CD4-positive, alpha-beta T cell treated with Interleukin-17A for 1 hour (primary cell): ENCODE measurements around the gene DIP2A.

ENCODE experiments used
- DNase-seq: peaks from one replicate; pipeline ENCODE4 v3.0.0-alpha.2; 2020

DIP2A gene

DNA sequence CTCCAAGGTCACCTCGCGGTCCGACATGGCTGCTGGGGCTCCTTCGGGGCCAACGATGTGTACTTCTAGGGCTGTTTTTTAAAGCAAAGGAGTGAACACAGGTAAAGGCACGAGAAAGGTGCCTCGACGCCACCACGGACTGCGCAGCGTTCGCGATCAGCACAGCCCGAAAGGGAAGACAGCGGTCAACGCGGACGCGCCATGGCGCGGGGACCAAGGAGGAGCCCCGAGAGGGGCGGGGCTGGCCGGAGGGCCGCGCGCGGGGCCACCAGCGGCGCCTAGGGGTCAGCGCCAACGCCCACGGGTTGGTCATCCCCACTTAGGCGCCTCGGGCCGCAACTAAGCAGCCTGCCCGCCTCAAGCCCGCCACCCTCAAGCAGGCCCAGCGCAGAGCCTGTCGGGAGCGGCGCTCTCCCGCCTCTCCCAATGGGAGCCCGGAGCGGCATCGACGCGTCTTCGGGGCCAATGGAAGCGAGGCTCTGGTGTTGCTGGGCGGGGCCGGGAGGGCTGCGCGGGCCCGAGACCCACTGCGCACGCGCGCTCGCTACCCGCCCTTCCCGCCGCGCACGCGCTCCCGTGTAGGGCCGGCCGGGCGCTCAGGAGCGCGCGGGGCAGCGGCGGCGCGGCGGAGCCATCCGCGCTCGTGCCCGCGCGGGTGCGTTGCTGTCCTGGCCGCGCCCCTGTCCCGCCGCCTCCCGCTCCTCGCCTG is at the start of gene DIP2A:
TSS of gene DIP2A (plus strand) at position 577 of the 709 bp plus-strand sequence. CDS start 241 bp downstream, outside the sequence.
- DNase-seq, result peak; percentile 95

DNA sequence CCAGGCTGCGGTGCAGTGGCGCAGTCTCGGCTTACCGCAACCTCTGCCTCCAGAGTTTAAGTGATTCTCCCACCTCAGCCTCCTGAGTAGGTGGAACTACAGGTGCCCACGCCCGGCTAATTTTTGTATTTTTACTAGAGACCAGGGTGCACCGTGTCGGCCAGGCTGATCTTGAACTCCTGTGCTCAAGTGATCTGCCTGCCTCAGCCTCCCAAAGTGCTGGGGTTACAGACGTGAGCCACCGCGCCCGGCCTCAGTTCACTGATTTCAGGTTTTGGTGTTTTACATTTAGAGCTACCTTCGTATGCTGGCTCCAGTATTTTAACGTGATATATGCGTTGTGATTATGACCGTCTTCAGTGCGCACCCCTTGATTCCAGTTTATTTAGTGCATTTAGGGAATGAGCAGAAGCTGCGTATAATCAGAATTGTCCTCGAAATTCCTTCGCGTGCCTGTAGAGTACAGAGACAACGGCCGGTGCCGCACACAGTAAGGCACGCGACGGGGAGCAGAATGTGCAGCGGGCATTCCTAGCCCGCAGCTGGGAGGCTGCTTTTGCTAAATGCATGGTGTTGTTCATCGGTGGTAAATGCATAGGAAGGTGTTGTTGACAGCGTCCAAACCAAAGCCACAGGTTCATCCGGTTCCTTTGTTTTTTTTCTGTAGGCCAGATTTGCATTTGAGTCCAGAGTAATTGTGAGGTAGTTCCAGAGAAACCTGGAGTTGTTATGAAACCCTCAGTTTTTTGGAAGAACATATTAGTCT is 48.9 kb upstream of the DIP2A start:
- DNase-seq, result no peak

DNA sequence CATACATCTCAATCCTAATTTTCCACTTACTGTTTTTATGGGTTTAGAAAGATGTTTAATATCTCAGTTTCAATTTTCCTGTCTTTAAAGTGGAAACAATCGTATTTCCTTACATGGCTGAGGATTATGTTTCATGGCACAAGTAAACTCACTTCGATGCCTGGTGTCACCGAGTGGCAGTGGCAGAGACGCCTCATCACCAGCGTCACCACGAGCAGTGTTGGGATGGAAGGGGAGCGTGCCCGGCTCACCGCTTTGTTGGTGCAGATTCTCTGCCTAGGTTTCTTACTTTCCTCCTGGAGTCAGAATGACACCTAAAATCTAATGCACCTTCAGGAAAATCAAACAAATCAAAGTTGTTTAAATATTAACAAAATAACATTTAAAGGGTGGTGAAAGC is 48.2 kb upstream of the DIP2A start:
- no peak for DNase-seq

GRCh38 chr21:46411236-46411635 is 47.5 kb upstream of the DIP2A start:
- DNase-seq, result no peak

DNA sequence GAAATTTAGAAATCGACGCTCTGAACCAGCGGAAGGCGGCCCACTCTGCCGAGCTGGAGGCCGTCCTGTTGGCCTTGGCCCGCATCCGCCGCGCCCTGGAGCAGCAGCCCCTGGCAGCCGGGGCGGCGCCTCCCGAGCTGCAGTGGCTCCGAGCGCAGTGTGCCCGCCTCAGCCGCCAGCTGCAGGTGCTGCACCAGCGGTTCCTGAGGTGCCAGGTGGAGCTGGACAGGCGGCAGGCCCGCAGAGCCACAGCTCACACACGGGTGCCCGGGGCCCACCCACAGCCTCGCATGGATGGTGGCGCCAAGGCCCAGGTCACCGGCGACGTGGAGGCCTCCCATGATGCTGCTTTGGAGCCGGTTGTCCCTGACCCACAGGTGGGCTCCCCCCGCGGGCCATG is 47.0 kb upstream of the DIP2A start:
- DNase-seq, result no peak

- no peak for DNase-seq
Observed at GRCh38 chr21:46412521-46413364, 45.9 kb upstream of the DIP2A start.

DNA sequence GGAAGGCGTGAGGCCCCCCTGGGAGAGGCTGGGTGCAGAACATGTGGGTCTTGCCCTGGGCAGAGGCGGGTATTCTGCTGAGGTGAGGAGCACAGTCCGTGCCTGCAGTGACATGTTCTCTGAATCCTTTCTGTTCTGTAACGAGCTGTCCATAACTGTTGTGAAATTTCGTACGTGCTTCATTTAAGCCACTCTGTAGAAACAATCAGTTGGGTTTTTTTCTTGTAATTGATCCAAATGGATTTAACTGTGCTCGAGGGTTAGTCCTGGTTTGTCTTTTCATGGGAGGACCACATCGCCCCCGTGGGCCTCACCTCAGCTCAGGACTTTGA is 45.4 kb upstream of the DIP2A start:
- DNase-seq, result no peak

- no peak for DNase-seq
Observed at GRCh38 chr21:46414965-46415275, 43.8 kb upstream of the DIP2A start.

DNA sequence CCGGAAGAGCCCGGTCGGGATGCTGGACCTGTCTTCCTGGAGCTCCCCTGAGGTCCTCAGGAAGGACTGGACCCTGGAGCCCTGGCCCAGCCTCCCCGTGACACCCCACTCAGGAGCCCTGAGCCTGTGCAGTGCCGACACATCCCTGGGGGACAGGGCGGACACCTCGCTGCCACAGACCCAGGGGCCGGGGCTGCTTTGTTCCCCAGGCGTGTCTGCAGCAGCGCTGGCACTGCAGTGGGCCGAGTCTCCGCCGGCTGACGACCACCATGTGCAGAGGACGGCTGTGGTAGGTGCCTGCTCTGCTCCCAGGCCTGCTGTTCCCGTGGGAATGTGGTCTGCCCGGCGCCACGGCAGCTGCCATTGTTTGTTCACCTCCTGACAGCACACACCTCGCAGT is 42.1 kb upstream of the DIP2A start:
- DNase-seq, result no peak

GRCh38 chr21:46418265-46418946 is 40.3 kb upstream of the DIP2A start:
- DNase-seq, result no peak

DNA sequence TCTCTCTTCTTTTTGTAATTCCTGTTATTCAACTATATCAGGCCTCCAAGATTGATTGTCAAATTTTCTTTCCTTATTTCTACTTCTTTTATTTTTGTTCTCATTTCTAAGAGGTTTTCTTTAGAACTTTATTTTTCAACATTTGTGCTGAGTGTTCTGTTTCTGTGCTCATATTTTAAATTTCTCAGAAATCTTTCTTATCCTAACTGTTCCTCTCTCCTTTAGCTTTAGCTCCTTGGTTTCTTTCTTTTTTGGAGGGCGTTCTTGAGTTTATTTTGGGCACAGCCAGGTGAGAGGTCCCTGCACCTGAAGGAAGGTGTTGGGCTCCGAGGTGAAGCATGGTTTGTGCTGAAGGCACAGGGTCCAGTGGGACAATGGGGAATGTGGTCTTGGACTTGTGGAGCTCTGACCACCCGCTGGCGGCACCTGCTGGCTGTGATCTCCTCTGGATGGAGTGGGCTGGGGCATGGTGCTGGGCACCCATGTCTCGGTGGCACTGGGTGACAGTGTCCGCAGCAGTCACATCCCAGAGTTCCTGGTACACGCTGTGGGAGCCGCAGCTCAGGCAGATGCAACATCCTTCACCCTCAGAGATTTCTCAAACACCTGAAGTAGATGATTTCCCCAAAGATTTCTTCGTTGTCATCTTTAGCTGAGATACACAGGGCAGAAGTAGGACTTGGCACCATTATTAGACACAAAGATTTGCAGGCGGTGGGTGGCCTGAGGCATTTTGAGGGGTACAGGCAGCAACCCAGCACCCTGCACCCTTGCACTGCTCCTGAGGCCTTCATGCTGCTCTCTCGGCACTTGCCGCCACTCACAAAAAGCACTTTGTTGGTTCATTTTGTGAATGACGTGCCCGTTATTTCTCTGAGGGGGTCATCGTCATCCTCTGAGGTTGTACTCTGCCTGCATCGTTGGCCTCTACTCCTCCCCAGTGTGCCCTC is 38.2 kb upstream of the DIP2A start:
- no peak for DNase-seq

DNA sequence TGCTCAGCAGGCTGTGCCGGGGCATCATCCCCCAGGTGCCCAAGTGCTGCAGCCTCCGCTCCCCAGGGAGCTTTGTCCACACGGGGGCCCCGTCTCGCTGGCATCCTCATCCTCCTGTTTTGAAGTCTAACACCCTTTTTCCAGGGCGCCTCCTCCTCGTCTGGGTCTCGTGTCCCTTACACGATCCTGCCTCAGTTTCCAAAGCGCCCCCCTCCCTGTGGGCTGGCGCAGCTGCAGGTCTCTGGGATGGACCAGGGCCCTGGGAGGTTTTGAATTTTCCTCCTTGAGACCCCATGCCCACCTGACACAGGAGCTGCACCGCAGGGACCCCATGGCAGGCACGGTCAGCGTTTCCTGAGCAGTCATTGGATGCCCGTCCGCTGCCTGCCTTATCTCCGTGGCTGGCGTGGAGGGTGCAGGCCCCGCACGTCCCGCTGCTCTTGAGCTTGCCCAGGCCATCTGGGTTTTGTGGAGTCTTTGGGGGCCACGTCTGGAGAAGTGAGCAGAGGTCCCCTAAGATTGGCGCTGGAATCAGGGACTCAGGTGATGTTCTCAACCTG is 37.4 kb upstream of the DIP2A start:
- no peak for DNase-seq

DNA sequence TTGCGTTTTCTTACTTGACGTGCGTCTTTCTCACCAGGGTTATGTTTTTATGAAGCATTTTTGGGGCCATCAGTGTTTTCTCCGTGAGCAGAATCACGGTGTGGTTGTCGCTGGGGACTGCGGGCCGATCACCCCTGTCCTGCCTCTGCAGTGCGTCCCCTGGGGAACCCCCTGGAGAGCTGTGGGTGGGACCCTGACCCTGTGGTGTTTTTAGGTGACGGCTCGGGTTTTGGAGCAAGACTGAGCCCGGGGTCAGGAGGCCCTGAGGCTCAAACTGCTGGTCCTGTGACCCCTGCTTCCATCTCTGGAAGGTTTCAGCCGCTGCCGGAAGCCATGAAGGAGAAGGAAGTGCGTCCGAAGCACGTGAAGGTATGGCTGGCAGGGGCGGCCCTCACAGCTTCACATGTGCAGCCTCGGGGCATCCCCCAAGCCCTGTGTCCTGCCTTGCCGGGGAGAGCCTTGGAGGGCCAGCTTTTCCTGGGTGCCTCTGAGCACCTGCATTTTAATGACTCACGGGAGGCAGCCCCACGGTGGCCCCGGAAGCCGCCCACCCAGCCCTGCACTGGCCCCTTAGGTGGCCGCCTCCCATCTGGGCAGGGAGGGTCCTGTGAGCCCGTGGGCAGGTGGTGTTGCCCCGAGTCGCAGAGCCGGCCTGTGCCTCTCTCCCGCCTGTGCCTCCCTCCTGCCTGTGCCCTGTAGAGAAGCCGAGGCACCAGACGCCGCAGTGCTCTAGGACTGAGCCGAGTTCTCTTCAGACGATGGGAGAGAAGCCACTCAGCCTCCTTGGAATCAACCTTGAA is 36.7 kb upstream of the DIP2A start:
- no peak for DNase-seq

GRCh38 chr21:46422636-46423241 is 36.0 kb upstream of the DIP2A start:
- DNase-seq, result no peak

- DNase-seq, result peak; percentile 8
Observed at GRCh38 chr21:46423546-46424038, 35.1 kb upstream of the DIP2A start.

GRCh38 chr21:46424039-46424591 is 34.6 kb upstream of the DIP2A start:
- DNase-seq, result peak; percentile 41

DNA sequence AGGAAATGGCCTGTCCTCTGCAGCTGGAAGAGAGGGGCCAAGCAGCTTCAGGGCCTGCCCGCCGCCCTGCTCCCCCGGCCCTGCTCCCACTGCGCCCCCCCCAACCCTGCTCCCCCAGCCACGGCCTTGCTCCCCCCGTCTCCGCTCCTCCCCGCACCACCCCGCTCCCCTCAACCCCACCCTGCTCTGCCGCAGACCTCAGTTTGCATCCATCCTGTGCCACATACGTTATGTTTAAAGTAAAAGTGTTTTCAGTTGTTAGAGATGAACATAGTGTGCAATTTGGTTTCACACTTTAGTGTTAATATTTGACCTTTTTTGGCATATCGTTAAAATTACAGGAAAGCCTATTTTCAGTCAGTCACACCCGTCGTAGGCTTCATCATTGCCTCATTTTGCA is 34.1 kb upstream of the DIP2A start:
- DNase-seq, result peak; percentile 63

- no peak for DNase-seq
Observed at GRCh38 chr21:46425041-46425440, 33.6 kb upstream of the DIP2A start.

- DNase-seq, result peak; percentile 74
Observed at GRCh38 chr21:46425571-46425970, 33.1 kb upstream of the DIP2A start.
